SK-N-SH (cell line): Measurements from ENCODE around the gene GRAP.

Experiments
- MEF2A ChIP-seq: IDR thresholded peaks from 2 replicates; pipeline ENCODE4 v1.4.0; 2012; ENCODE audit warnings: low read depth, borderline replicate concordance
- SMC3 ChIP-seq: IDR thresholded peaks from 2 replicates; pipeline ENCODE4 v1.6.1; 2012; ENCODE audit warnings: low read depth, low read length, improper control_type of control experiment
- TF ChIP-seq, protein P1 (sequence below): IDR thresholded peaks from 2 replicates; pipeline ENCODE4 v1.4.0; 2012; ENCODE audit warnings: low read depth, borderline replicate concordance
- TF ChIP-seq, protein P2 (sequence below): fragments of 200-600 bp; sonication (generic); IDR thresholded peaks from 2 replicates; pipeline ENCODE4 v1.6.1; 2017; ENCODE audit warnings: antibody characterized with exemption, mild to moderate bottlenecking, moderate library complexity

DNA sequence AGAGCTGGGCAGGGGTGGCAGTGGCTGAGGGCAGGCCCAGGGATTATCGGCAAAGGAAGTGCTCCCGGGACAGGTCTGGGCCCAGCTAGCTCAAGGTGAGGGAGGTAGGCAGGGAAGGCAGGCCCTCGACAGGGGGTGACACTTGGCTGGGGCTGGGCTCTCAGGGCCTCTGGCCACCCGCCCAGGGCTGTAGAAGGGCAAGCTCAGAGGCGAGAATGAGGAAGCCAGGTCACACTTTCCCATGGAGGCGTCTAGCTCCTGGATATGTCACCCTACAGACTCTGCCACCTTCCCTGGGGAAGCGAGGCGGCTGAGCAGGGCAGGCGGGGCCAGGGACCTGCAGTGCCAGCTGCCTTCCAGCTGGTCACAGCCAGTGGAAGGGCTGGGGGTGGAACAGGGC, 61.3 kb downstream of the GRAP start:
- TF ChIP-seq, protein P1, sequence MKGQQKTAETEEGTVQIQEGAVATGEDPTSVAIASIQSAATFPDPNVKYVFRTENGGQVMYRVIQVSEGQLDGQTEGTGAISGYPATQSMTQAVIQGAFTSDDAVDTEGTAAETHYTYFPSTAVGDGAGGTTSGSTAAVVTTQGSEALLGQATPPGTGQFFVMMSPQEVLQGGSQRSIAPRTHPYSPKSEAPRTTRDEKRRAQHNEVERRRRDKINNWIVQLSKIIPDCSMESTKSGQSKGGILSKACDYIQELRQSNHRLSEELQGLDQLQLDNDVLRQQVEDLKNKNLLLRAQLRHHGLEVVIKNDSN = no peak
- TF ChIP-seq SMC3 (no peak), MEF2A (no peak)
- TF ChIP-seq, protein P2, sequence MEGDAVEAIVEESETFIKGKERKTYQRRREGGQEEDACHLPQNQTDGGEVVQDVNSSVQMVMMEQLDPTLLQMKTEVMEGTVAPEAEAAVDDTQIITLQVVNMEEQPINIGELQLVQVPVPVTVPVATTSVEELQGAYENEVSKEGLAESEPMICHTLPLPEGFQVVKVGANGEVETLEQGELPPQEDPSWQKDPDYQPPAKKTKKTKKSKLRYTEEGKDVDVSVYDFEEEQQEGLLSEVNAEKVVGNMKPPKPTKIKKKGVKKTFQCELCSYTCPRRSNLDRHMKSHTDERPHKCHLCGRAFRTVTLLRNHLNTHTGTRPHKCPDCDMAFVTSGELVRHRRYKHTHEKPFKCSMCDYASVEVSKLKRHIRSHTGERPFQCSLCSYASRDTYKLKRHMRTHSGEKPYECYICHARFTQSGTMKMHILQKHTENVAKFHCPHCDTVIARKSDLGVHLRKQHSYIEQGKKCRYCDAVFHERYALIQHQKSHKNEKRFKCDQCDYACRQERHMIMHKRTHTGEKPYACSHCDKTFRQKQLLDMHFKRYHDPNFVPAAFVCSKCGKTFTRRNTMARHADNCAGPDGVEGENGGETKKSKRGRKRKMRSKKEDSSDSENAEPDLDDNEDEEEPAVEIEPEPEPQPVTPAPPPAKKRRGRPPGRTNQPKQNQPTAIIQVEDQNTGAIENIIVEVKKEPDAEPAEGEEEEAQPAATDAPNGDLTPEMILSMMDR = no peak
